Fibroblast of gingiva (primary cell): ENCODE results near the gene TCEAL2.
"Not testable (repeated sequence)": the region's sequence is repeated elsewhere in the genome, so short reads cannot be mapped to it uniquely, and the experiment has no call there.

Source experiments
- DNase-seq: peaks from one replicate; pipeline ENCODE4 v3.0.0-alpha.2; 2011; ENCODE audit warnings: low read depth

Gene TCEAL2

DNA sequence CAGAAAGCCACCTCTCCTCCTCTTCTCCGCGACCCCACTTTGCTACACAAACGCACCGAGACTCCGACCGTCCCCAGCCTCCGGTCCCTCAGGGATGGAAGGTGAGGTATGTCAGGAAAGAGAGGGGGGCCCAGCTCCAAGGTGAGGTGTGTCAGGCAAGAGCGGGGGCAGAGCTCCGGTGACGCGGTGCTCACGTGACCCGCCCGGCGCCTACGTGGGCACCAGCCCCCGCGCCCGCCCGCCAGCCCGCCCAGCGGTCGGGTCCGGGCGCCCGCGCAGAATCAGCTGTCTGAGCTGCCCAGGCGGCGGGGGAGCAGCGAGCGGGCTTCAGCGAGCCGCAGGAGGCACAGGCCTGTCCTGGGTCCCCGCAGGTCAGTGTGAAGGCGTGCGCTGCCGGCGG is at the start of gene TCEAL2:
Gene TCEAL2 (plus strand): TSS at position 244 of the 400 bp plus-strand sequence. CDS start 1,152 bp downstream, outside the sequence.
- not testable (repeated sequence) for DNase-seq

GRCh38 chrX:102077426-102077825 is 48.1 kb upstream of the TCEAL2 start:
- DNase-seq: no peak

DNA sequence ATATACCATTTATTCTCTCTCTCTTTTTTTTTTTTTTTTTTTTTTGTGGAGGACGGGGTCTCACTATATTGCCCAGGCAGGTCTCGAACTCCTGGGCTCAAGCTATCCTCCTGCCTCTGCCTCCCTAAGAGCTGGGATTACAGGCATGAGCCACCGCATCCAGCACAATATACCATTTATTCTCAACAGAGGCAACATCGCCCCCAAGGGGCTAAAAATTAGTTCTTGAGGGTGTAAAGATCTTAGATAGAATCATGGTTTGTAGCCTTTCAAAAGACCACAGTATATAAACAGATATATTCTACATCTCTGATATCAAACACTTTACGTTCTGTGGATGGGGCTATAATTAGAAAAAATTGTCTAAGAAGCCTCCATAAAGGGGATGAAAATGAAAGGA is 39.8 kb upstream of the TCEAL2 start:
- no peak for DNase-seq

GRCh38 chrX:102113367-102113766 is 12.1 kb upstream of the TCEAL2 start:
- no peak for DNase-seq

- no peak for DNase-seq
Measured at GRCh38 chrX:102115748-102116147, 9.7 kb upstream of the TCEAL2 start.

DNA sequence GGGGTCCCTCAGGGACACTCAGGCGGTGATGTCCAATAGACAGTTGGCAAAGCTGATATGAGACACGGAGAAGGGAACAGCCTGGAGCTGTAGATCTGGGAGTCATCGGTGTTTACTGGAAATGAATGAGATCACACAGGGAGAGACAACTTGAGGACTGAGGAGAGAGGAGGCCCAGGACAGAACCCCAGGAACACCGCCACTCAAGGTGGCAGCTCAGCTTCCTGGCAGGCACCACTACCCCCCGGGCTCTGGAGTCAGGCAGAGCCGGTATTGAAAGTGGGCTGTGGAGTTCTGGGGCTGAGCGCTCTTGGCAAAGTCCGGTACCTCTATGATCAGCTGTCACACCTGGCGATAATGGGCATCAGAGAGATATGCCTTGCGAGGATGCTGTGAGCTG is 465 bp upstream of the TCEAL2 start:
- DNase-seq: not testable (repeated sequence)

DNA sequence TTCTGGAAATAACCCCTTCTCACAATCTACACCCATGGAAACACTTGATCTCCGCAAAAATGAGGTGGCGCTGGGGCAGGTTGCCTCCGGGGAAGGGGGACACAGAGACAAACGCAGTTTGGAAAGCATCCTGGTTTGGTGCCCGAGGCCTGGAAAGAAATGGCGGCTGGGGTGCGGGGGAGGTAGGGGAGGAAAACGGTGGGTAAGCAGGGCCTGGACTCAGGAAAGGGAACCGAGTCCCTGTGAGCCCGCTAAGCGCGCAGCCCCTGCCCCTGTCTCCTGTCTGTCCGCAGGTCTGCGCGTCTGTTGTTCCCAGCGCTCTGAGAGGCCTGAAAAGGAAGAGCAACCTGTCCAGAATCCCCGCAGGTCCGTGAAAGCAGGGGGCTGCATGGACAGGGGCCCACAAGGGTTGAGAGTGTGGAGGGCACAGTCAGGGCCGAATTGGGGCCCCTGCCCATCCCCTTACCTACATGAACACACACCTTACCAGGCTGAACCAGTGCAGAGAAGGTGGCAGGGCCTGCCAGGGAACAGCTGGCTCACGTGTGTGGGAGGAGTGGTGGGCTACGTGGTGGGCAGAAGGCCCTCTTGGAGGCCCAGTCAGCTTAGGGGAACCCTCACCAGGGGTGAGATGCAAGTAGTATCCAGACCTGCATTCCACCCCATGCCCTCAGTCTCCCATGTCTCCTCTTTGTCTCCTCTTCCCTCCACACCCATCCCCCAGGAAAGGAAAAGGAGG is 770 bp downstream of the TCEAL2 start:
- not testable (repeated sequence) for DNase-seq

- DNase-seq: no peak
Measured at GRCh38 chrX:102126863-102127262, 1.4 kb downstream of the TCEAL2 start.

DNA sequence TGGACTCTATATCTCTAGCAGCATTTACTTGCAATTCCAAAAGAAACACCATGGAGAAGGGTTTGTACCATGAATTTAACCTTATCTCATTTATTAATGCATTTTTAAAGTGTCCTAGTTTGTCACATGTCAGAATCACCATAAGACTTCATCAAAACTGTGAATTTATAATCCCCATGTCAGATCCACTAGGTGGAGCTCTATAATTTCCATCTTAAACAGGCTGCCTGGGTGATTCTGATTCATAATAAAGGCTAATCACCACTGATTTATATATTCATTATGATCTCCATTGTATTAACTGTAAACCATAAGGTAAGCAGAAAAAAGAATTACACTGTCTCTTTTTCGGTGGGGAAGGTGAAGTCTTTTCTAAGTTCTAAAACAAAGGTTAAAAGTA is 4.0 kb downstream of the TCEAL2 start:
- DNase-seq: no peak

DNA sequence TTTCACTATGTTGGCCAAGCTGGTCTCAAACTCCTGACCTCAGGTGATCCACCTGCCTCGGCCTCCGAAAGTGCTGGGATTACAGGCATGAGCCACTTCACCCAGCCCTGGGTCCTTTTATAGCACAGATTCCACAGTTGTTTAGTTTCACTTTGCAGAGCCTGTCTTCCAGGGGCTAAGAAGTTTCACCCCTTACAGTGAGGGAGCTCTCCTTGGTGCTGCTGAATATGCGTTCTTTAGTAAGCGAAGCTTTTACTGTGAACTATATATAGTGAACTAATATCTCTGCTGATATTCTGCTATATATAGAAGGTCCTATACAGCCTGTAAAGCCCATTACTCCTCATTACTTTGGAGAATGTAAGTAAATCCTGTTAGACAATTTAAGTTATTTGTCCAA is 12.6 kb downstream of the TCEAL2 start:
- no peak for DNase-seq

GRCh38 chrX:102140876-102141275 is 15.4 kb downstream of the TCEAL2 start:
- not testable (repeated sequence) for DNase-seq

- not testable (repeated sequence) for DNase-seq
Measured at GRCh38 chrX:102141631-102142030, 16.2 kb downstream of the TCEAL2 start.

DNA sequence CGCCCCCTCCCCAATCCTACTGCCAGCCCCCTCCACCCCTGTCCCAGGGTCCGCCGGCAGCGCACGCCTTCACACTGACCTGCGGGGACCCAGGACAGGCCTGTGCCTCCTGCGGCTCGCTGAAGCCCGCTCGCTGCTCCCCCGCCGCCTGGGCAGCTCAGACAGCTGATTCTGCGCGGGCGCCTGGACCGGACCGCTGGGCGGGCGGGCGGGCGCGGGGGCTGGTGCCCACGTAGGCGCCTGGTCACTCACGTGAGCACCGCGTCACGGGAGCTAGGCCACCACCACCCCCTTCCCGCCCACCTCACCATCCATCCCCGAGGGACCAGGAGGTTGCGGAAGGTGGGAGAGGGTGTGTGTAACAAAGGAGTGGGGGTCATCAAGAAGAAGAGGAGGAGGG is 16.8 kb downstream of the TCEAL2 start, which contains the start of gene TCEAL6:
Gene TCEAL6 (minus strand): TSS at position 208 of the 400 bp plus-strand sequence.
- DNase-seq: not testable (repeated sequence)

DNA sequence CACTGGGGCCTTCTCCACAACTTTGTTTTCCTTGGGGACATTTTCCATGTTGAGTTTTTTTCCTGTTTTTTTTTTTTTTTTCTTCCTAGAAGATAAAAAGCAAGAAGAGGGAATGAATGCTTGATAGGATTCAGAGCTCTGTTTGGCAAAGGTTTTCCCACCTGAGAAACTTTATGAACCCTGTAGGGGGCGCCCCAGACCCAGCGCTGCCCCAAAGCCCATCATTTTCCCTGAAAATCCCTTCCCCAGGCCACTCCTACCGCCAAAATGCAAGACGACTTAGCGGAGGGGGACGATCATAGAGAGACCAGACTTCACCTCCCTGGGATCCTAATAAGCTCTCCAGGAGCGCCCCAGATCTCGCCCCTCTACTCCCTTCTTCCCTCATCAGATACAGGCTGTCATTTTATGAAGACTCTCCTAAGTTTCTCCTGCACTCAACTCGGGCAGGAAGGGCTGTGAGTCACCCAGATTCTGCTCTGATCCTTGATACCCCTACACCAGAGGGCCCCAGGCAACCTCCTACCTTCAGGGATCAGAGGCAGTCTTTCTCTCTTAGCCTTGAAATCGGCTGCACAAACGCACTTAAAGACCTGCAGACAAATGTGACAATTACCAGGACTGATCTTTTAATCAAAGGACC is 28.9 kb downstream of the TCEAL2 start:
- DNase-seq: no peak

DNA sequence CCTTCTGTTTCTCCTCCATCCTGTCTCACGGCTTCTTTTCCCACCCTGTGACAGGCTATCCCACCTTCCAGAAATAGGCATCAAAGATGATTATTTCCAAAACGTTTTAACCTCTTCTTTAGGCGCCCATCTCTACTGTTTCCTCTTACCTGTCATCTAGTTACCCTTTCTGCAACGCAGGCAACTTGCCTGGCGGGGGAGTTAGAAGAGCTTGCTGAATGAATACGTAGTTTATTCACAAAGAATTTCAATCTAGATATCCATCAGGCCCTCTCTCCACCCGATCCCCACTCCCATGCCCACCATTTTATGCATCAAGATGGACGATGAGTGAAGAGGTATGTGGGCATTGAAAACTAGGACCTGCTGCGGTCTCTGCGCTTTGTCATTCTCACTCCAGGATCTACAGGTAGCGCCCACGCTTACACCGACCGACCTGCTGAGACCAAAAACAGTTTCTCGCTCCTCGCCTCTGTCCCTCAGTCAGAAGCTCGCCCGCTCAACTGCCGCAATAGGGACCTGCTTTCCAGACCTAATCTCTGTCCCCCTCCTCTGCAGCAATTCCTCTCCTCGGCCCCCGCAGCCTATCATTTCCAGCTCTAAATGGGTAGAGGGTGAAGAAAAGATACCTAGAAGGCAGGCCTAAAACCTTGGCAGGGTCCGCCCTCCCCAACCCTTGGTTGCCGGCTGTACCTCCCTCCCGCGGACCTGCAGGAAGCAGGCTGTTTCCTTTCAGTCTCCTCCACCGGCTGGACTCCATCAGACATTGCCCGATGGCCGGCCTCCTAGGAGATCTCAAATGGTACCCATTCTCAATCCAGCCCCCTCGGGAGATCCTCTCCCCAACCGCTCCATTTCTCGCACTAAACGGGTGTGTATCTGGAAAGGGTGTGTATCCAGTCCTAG is 29.7 kb downstream of the TCEAL2 start:
- DNase-seq: no peak

GRCh38 chrX:102155806-102156179 is 30.3 kb downstream of the TCEAL2 start, which contains the start of gene BEX5:
TSS of gene BEX5 (minus strand) at chrX:102155977. CDS start at chrX:102154265, 1,712 bp downstream.
- no peak for DNase-seq
